GM10266 (cell line): ENCODE measurements around the gene COTL1.

Experiments
- DNase-seq: peaks from one replicate; pipeline ENCODE4 v3.0.0; 2012; ENCODE audit errors: extremely low spot score
- TF ChIP-seq, protein P1 (sequence below): IDR thresholded peaks from 2 replicates; pipeline ENCODE4 v1.5.1; 2012; ENCODE audit warnings: mild to moderate bottlenecking, low read depth; ENCODE audit not compliant: control insufficient read depth, insufficient read depth; ENCODE audit errors: missing control alignments

Gene COTL1

DNA sequence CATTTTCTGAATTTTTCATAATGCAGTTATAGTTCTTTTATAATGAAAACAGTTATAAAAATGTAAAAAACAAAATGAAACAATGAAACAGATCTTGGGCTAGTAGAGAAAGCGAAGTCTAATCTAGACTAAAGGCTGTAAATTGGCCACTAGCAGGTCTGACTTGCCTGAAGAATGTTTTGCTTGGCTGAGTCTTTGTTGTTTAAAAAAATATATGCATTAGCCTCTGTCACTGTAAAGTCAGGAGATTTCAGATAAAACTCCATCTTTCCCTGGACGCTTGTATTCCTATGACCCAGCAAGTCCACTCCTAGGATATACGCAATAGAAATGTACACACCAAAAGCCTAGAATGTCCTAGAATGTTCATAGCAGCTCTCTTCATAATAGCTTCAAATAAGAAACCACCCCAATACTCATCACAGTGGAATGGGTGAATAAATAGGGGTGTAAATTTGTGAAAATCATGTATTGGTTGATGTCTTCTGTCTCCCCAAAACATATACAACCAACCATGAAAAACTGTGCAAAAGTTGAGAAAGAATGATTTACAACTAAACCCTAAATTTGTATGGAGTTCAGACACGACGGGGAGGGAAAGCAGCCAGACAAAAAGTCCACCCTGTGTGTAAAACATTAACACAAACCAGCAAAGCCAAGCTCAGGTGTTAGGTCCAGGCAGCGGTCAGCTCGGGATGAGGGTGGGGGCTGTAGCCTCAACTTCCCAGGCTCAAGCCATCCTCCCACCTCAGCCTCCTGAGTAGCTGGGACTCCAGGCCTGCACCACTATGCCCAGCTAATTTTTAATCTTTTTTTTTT, 75.7 kb downstream of the COTL1 start:
- DNase-seq, result no peak
- TF ChIP-seq, protein P1, sequence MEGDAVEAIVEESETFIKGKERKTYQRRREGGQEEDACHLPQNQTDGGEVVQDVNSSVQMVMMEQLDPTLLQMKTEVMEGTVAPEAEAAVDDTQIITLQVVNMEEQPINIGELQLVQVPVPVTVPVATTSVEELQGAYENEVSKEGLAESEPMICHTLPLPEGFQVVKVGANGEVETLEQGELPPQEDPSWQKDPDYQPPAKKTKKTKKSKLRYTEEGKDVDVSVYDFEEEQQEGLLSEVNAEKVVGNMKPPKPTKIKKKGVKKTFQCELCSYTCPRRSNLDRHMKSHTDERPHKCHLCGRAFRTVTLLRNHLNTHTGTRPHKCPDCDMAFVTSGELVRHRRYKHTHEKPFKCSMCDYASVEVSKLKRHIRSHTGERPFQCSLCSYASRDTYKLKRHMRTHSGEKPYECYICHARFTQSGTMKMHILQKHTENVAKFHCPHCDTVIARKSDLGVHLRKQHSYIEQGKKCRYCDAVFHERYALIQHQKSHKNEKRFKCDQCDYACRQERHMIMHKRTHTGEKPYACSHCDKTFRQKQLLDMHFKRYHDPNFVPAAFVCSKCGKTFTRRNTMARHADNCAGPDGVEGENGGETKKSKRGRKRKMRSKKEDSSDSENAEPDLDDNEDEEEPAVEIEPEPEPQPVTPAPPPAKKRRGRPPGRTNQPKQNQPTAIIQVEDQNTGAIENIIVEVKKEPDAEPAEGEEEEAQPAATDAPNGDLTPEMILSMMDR, result no peak

DNA sequence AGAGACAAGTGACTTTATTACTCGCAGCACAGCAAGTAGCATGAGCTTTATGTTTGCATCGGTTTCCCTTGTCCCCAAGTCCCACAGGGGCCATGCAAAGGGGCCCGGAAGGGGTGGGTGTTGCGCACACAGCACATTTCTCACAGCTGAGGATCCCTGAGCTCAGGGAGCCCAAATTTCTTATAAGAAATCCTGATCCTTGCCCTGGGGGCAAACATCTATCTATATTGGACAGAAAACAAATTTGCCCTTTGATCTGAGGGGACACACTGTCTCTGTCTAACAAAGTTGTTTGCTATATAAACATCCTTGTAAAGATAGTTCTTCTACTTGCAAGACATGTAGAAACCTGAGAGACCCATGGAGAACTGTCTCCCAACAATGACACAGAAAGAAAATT, 77.7 kb downstream of the COTL1 start:
- TF ChIP-seq, protein P1, result no peak
- no peak for DNase-seq

DNA sequence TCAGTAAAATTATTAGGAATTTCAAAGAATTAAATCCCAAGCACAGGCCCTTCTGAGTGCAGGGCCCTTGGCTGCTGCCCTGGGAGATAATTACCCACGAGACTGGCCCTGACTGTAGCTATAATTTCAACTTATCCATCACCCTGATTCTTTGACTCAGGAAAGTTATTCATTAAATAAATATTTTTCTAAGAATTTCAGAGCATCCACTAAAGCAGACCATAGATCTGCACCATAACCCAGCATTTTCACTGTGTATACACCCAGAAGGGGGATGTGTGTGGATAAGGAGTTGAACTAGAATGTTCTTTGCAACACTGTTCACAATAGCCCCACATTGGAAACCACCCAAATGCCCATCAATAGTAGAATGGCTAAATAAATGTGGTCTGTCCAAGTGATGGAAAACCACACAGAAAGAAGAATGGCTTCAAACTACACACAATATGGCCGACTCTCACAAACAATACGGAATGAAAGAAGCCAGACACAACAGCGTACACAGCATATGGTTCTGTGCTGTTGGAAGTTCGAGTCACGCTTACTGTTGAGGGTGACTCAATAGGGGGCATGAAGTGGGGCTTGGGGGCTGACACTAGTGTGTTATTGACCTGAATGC, 79.5 kb downstream of the COTL1 start:
- no peak for DNase-seq
- TF ChIP-seq, protein P1, result no peak

DNA sequence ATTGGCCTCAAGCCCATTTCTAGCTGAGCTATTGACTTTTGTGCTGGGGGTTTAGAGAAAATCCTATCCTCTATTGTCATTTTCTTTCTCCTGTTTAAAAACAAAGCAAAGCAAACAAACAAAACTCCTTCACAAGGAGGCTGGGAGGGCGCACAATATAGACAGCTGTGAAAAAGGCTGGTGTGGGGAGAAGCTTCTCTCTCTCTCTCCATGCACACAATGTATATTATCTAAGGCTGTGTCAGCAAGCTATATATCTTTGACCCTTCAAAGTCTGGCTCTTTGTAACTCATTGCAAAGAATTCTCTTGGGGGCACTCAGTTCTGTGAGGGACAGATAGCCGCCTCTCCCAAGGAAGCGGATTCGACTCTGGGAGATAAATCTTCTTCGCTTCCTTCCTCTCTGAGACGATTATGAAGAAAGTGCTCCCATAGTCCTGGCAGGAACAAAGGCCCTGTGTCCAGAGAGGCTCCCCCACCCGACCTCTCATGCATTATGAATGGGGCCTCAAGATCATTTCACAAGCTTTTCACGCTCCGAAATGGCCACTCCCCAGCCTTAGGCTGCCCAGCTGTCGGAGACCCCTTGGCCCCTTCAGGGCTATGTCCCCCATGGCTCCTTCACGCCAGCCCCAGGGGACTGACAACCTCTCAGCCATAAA, 80.3 kb downstream of the COTL1 start:
- DNase-seq, result no peak
- TF ChIP-seq, protein P1, result no peak

DNA sequence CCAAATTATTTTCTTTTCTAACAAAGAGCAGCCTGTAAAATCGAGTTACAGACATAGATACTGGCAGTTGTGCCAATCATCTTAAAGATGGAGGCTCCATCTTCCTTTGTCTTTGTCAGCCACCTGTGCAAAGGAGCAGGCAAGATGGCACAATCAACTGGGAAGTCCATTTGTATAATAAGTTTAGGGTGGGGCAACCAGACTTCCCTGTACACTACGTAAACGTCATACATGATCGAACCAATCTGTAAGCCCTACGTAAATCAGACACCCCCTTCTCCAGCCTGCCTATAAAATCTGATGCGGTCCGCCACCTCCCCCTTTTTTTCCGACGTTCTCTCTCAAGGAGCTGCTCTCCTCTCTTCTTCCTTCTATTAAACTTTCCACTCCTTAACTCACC, 82.0 kb downstream of the COTL1 start:
- TF ChIP-seq, protein P1, result no peak

DNA sequence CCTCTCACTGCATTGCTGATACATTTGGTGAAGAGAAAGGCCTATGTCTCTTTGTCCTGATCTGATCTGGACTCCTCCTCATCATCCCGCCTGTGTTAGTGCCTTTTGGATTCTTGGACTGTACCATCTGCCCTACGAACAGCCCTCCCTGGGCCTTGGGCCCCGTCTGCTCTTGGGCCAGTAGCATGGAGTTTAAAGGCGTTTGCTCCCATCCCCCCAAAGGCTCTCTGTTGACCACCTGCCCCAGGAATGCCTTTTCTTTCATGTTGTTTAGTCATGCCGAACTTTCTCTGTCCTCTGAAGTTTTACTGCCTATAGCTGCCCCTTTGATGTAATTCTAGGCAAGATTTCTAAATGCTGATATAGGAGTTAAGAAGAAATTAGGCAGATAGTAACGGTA, 82.5 kb downstream of the COTL1 start:
- TF ChIP-seq, protein P1, result no peak
- DNase-seq, result no peak

More for the DNA sequence above, 82.0 kb downstream of the COTL1 start:
- DNase-seq, result no peak
